Neural crest cell (in vitro differentiated cells): ENCODE measurements around the gene HACD2. TPM values are rescaled to one million over a fixed set of nuclear protein-coding genes. Genes with fewer than 3 reads are reported as not detected.

Experiments
- DNase-seq: peaks from one replicate; pipeline ENCODE4 v3.0.0; 2021; ENCODE audit warnings: low read depth, mixed read lengths, low spot score
- H3K27ac Mint-ChIP-seq: one replicate; pipeline ENCODE4 v1.8.0; 2021; ENCODE audit warnings: mild to moderate bottlenecking, mixed read lengths; ENCODE audit not compliant: unreplicated experiment
- H3K27me3 Mint-ChIP-seq: 2 replicates; pipeline ENCODE4 v1.8.0; 2021; ENCODE audit warnings: low read depth, mild to moderate bottlenecking, mixed read lengths
- H3K36me3 Mint-ChIP-seq: 2 replicates; pipeline ENCODE4 v1.8.0; 2021; ENCODE audit warnings: low read depth, mild to moderate bottlenecking, mixed read lengths
- H3K4me1 Mint-ChIP-seq: 2 replicates; pipeline ENCODE4 v1.8.0; 2021; ENCODE audit warnings: mixed read lengths
- H3K4me3 Mint-ChIP-seq: one replicate; pipeline ENCODE4 v1.8.0; 2021; ENCODE audit warnings: mild to moderate bottlenecking, mixed read lengths
- H3K9me3 Mint-ChIP-seq: 2 replicates; pipeline ENCODE4 v1.8.0; 2021; ENCODE audit warnings: mixed read lengths
- CTCF ChIP-seq: fragments of 200-600 bp; sonication (generic); conservative IDR thresholded peaks from 2 replicates; pipeline ENCODE4 v1.5.0; 2021; ENCODE audit warnings: antibody characterized with exemption, mild to moderate bottlenecking
- total RNA-seq: library from RNA; stranded (reverse); gene quantifications from 2 replicates; pipeline ENCODE4 v1.2.1, GENCODE V29; 2021

HACD2 gene
- total RNA-seq, 1 donor from 2014 or later, result 26.5 TPM

GRCh38 chr3:123576122-123576521 lies 8.7 kb downstream of the HACD2 start:
- DNase-seq, result no peak
- Mint-ChIP-seq H3K36me3 (peaks cover 15% of the 10 kb centered on the region), H3K27ac (no peak overlapping the region), H3K4me3 (no peak overlapping the region), H3K27me3 (no peaks in the 10 kb centered on the region), H3K4me1 (peaks cover 15% of the 10 kb centered on the region), H3K9me3 (no peaks in the 10 kb centered on the region)
- no peak for TF ChIP-seq CTCF

GRCh38 chr3:123571973-123572365 lies 12.9 kb downstream of the HACD2 start:
- H3K4me1 Mint-ChIP-seq, result peaks cover 23% of the 10 kb centered on the region
- no peaks in the 10 kb centered on the region for H3K9me3 Mint-ChIP-seq
- no peak for DNase-seq
- no peak for TF ChIP-seq CTCF
- no peak overlapping the region for H3K4me3 Mint-ChIP-seq
- no peaks in the 10 kb centered on the region for H3K27me3 Mint-ChIP-seq
- H3K36me3 Mint-ChIP-seq, result peaks cover 3% of the 10 kb centered on the region
- no peak overlapping the region for H3K27ac Mint-ChIP-seq

- peaks cover 18% of the 10 kb centered on the region for H3K4me1 Mint-ChIP-seq
- no peaks in the 10 kb centered on the region for H3K36me3 Mint-ChIP-seq
- no peaks in the 10 kb centered on the region for H3K27me3 Mint-ChIP-seq
- no peak overlapping the region for H3K27ac Mint-ChIP-seq
- no peak overlapping the region for H3K4me3 Mint-ChIP-seq
- DNase-seq, result no peak
- no peak for TF ChIP-seq CTCF
- no peaks in the 10 kb centered on the region for H3K9me3 Mint-ChIP-seq
Measured at GRCh38 chr3:123571264-123571972, 13.4 kb downstream of the HACD2 start.

- Mint-ChIP-seq H3K4me3 (no peak overlapping the region), H3K27me3 (no peaks in the 10 kb centered on the region), H3K36me3 (no peaks in the 10 kb centered on the region), H3K27ac (no peak overlapping the region), H3K9me3 (no peaks in the 10 kb centered on the region), H3K4me1 (peaks cover 13% of the 10 kb centered on the region)
- TF ChIP-seq CTCF, result no peak
- no peak for DNase-seq
Measured at GRCh38 chr3:123568875-123569274, 16.0 kb downstream of the HACD2 start.

GRCh38 chr3:123568034-123568433 lies 16.8 kb downstream of the HACD2 start:
- Mint-ChIP-seq H3K4me1 (peaks cover 13% of the 10 kb centered on the region), H3K27ac (no peak overlapping the region), H3K27me3 (no peaks in the 10 kb centered on the region), H3K9me3 (no peaks in the 10 kb centered on the region), H3K36me3 (no peaks in the 10 kb centered on the region), H3K4me3 (no peak overlapping the region)
- no peak for TF ChIP-seq CTCF
- no peak for DNase-seq
